ENCODE results near the gene UQCC5.

The UQCC5 gene

GRCh38 chr3:52534281-52535183, 1.9 kb upstream of the UQCC5 start:
- DNase-seq (ENCODE audit: low read depth in 3 of 3): no peak

GRCh38 chr3:52535411-52536111, 844 bp upstream of the UQCC5 start:
- no peak for DNase-seq (ENCODE audit: low read depth in 3 of 3)

DNA sequence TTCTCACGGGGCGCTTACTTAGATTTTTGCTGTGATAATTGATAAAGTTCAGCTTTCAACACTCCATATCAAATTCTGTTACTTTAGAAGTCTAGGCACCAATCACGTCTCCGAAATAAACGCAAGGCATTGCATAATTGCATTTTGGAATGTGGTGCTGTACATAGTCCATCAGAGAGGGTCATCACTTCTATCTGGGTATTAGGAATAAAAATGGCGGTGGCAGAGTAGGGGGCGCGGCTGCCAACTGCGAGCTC, 365 bp upstream of the UQCC5 start:
- DNase-seq (ENCODE audit: low read depth in 3 of 3): no peak

DNA sequence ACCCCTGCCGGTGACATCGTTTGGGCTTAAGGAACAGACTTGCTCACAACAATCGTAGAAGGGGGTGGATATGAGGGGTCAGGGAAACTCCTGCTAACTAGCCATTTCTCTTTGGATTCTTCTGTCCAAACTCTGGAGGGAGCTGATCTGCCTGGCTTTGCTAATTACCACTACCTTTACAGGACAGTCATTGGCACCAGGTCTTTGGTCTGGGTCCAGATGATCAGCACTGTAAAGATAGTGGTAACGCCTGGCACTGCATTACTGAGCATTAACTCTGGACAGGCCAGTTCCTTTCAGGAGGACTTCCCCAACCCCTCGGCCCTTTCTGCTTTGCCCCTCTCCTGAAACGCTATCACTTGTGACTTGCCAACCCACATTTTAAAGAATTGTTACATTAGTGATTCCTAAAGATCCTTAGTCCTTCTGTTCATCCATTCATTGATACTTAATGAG, 788 bp downstream of the UQCC5 start:
- no peak for DNase-seq (ENCODE audit: low read depth in 3 of 3)

GRCh38 chr3:52537726-52538421, 1.5 kb downstream of the UQCC5 start:
- DNase-seq (ENCODE audit: low read depth in 3 of 3): no peak

DNA sequence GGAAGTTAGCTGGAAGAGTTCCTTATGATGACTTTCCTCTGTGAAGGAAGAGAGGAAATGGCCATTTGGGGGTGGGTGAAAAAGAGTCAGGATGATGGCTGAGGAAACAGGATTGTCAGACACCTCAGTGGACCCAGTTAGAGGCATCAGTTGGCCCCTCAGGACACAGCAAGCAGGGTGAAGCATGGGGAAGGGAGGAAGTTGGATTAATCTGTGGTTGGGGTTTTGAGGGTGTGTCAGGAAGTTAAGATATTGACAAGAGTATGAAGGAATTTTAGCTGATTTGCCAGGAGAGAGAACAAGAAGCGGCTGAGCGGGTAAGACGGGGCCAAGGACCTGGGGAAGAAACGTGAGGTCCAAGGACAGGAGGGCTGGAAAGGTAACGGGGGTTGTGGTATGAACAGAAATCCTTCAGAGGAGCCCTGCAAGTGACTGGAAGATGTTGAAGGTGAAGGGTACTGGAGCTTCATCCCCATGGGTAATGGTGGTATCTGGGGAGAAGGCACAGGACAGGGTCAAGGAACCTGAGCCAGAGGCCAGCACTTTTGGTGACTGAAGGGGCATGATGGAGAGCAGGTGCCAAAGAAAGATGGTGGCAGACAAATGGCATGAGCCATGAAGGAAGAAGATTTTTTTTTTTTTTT, 2.7 kb downstream of the UQCC5 start:
- DNase-seq (ENCODE audit: low read depth in 3 of 3): no peak

GRCh38 chr3:52541050-52541449, 4.6 kb downstream of the UQCC5 start:
- no peak for DNase-seq (ENCODE audit: low read depth in 3 of 3)

DNA sequence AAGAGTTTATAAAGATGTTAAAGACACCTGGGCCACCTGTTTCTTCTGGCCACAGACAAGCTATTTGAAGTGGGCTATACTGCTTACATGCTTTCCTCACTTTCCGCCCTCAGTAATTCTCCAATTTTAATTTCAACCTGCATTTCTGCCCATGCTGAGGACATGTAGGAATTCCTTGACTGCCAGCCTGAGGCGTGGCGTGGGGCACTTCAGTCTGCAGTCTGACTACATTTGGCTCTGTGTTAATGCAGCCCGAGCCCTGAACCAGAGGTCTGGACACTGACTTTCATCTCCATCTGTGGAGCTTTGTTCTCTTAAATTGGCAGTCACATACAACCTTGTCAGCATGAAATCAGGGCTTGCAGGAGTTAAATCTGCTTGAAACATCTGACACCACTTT, 8.5 kb downstream of the UQCC5 start:
- DNase-seq (ENCODE audit: low read depth in 3 of 3): no peak

GRCh38 chr3:52546111-52546901, 9.9 kb downstream of the UQCC5 start:
- DNase-seq (ENCODE audit: low read depth in 3 of 3): no peak

DNA sequence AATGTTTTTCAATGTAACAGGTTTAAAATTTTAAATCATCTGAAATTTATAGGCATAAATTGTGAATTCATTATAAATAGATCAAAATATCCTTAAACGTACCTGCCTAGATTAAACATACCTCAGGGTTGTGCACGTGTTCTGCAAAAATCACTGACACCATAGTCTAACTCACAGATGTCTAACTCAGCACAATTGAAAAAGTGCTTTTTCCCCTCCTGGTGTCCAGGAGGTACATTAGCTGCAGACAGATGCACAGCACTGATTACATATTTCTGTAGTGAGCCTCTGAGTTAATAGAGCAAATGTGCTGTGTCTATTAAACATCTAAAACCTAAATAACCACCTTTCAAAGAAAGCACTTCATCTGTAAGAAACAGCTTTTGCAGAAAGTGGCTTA, 10.7 kb downstream of the UQCC5 start:
- no peak for DNase-seq (ENCODE audit: low read depth in 3 of 3)

DNA sequence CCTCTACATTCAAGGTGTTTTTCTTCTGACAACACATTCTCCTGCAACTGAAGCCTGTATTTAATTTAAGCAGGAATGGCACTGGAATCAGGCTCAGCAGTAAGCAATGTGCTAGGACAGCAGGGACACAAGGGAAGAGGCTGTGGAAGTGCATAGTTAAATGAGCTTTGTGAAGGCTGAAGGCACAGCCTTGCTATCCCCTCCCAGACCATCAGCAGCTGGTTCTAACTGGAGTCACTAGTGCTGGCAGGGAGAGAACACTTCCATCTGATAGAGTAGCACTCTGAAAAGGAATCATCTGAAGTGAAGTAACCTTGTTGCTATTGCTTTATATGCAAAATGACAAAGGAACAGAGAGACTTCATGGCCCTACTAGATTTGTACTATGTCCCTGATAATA, 14.7 kb downstream of the UQCC5 start:
- no peak for DNase-seq (ENCODE audit: low read depth in 3 of 3)

DNA sequence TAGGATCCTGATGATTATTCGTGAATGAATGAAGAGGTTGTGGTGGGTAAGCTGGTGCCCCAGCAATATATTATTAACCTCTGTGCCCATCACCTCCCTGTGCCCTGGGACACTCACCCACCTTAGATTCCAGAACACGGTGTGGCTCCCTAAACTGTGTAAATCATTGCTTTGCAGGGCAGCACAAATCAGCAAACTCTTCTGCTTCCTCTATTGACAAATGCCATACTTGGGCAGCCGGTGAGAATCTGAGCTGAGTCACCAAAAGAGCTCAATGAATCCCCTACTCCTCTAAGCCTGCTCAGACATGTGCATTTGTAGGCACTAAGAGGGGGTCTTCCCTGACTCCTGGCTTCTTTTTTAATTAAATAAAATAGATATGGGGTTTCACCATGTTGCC, 15.7 kb downstream of the UQCC5 start:
- no peak for DNase-seq (ENCODE audit: low read depth in 3 of 3)

GRCh38 chr3:52554026-52554755, 17.8 kb downstream of the UQCC5 start:
- DNase-seq (ENCODE audit: low read depth in 3 of 3): no peak

DNA sequence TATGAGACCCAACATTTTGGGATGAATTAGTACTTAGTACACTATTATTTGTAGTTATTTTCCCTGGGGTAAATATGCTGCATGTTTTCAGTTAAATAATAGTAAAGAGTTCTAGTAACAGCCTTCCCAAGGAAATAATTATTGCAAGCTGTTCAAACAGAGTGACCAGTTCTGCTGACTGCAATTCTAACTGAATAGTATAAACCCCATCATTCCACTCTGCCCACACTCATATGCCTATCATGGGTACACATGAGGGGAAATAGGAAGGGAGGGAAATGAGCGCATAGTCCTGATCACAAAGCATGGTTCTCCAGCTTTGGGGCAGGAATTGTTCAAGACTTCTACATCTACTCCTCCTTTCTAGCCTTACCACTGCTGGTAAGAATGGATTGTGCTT, 18.7 kb downstream of the UQCC5 start:
- no peak for DNase-seq (ENCODE audit: low read depth in 3 of 3)

DNA sequence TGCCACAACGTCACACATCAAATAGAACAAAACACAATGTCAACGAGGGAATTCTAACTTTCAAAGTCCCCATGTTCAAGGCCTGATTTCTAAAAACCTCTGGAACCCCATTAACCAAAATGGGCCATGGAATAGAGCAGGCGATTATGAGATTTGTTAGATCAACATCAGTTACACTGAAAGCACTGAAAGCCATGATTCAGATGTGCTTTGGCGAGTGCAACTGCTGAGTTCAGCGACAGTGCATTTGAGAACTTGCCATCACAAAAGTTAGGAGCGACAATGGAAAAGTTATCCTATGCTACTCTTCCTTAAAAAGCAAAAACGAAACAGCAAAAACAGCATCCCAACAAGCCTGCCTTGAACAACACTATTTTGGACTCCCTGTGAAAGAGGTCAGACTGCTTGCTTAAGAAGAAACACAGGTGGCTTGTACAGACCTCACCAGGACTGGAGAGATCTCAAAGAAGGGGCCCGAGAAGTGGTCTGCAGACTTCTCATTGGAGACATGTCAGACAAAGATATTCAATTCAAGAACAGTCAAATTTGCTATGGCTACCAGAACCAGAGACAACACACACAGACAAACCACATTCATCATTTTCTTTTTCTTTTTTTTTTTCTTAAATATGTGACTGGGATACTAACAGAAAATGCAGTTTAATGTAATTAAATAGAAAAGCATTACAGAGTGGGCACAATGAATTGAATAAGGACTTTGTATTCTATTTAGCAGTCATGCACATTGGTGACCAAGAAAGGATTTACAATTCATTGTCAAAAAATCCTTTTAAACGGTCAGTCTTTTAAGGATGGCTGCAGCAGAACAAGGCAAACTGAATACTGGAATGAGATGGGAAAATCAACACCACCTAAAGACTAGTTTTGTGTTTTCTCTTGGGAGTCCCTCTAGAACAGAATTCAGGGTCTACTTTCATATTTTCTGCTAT, 20.9 kb downstream of the UQCC5 start:
- no peak for DNase-seq (ENCODE audit: low read depth in 3 of 3)

GRCh38 chr3:52558436-52558835, 22.0 kb downstream of the UQCC5 start:
- DNase-seq (ENCODE audit: low read depth in 3 of 3): no peak

DNA sequence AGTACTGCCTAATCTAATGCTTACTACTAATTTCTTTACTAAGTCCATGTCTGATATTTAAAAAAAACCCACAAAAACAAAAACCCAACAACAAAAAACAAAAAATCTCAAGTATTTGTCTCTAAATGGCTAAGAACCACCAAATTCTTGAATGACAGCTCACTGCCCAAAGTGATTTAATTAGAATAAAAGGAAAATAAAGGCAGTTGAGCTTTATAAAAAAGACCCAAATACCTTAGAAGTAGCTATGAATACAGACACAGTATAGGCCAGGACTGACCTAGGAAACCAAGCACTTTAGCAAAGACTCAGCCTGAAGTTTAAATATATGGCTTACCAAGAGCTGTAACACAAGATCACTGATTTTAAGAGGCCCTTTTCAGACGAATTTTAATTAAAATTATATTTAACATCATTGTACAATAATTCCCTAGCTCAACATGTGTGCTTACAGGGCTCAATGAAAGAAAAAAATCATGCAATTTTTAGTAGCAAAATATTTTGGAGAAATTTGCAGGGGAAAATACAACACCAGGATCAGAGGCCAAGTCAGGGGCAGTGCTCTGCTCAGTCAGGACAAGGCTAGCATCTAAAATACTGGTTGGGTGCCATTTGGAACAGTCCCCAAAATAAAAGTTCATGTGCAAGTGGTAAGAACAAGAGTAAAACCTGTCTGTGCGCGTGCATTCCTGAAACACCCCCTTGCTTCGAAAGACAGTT, 24.8 kb downstream of the UQCC5 start:
- DNase-seq (ENCODE audit: low read depth in 3 of 3): no peak

DNA sequence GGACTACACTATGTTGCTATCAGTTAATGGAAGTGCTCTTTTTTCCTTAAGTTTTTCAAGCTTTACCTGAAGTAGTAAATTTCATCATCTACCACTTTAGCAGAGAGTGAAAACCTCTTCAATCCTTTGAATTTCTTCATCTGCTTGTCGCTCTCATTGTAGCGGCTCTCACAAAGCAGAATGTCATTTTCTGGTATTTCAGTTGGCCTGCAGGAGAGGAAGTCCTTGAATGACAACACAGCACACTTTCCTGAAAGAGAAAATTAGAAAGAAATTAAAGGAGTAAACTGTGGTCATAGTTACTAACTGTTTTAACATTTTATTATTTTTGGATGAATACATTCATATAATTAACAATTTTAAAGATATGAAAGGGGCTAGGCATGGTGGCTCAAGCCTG, 27.6 kb downstream of the UQCC5 start:
- DNase-seq (ENCODE audit: low read depth in 3 of 3): no peak

GRCh38 chr3:52568069-52568468, 31.7 kb downstream of the UQCC5 start:
- no peak for DNase-seq (ENCODE audit: low read depth in 3 of 3)

All from stimulated activated CD4-positive, alpha-beta T cell treated with anti-CD3 and anti-CD28 coated beads, TNF-alpha, amount 100 ng/mL, for 4 hours (primary cell).